Measurements from ENCODE around the gene GRAMD2A. TPM values are rescaled to one million over a fixed set of nuclear protein-coding genes. Genes with fewer than 3 reads are reported as not detected.

GRAMD2A gene
- polyA plus RNA-seq, 1 experiment: 0.30 TPM

DNA sequence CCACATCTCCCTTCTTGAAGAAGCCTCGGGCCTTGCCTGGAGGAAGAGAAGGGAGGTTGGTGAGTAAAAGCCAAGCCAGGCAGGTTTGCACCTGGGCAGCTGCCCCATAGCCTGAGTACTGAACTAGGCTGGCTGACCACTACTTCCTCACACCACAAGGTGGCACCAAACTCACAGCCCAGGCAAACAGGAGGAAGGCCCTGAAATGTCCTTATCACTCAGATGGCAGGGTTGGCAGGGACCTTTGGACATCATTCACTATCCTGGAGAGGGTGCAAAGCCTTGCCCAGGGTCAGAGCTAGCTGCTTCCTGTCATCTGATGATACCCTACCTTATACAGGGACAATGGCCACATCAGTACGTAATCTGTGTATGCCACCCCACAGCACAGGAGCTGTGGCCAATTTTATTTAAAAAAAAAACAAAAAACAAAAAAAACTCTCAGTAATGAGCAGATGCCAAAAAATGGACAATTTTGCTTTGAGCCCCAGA, 2.2 kb upstream of the GRAMD2A start:
- peak overlapping the region; percentile 3 for H3K27ac ChIP-seq (ENCODE audit: low read depth, low read length)
- no peaks in the 10 kb centered on the region for H3K27me3 ChIP-seq (ENCODE audit: control insufficient read depth, insufficient read depth, low read length)
- peak; percentile 47 for DNase-seq (ENCODE audit: low read depth, low spot score)
- no peak overlapping the region for H3K4me3 ChIP-seq (ENCODE audit: low read depth, low read length)
- no peaks in the 10 kb centered on the region; the same call in 1 of the 2 replicates for H3K9me3 ChIP-seq (ENCODE audit: control insufficient read depth, insufficient read depth, low read length)
- TF ChIP-seq CTCF (IDR thresholded peaks at IDR 0.05; ENCODE audit: low read depth, low read length): peak; percentile 96
- POLR2A ChIA-PET: interaction anchor here (1.0 to 2.9 kb wide), 2 partner anchors 27 to 30 kb away, joined by 3 to 8 read pairs; partner anchors contain the start of gene PKM
- CTCF ChIA-PET: interaction anchor here (0.5 to 3.9 kb wide), 10 partner anchors 9 to 1459 kb away, joined by 3 to 13 read pairs (median 4); no protein-coding TSS in a partner anchor

DNA sequence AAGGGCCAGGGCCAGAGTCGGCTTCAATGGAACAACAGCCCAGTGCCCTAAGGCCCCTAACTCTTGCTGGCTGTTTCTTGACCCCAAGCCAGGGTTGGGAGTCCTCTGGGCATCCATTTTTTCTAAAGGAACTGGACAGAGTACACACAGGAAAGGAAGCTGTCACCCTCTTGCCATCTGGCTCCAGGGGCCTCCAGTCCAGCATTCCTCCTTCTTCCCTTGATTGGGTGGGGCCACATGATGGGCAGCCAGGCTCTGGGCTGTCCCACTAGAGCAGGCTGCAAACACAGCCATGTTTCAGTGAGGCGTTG, 1.6 kb upstream of the GRAMD2A start:
- no peaks in the 10 kb centered on the region for H3K27me3 ChIP-seq (ENCODE audit: control insufficient read depth, insufficient read depth, low read length)
- POLR2A ChIA-PET: interaction anchor here (0.8 to 2.9 kb wide), 3 partner anchors 27 to 38 kb away, joined by 3 to 8 read pairs (median 3); partner anchors contain the start of gene PKM
- no peaks in the 10 kb centered on the region; the same call in 1 of the 2 replicates for H3K9me3 ChIP-seq (ENCODE audit: control insufficient read depth, insufficient read depth, low read length)
- no peak for TF ChIP-seq CTCF (IDR thresholded peaks at IDR 0.05; ENCODE audit: low read depth, low read length)
- DNase-seq (ENCODE audit: low read depth, low spot score): no peak
- CTCF ChIA-PET: interaction anchor here (1.2 to 3.9 kb wide), 6 partner anchors 17 to 86 kb away, joined by 3 to 13 read pairs (median 4); no protein-coding TSS in a partner anchor
- no peak overlapping the region for H3K4me3 ChIP-seq (ENCODE audit: low read depth, low read length)
- no peak overlapping the region for H3K27ac ChIP-seq (ENCODE audit: low read depth, low read length)

DNA sequence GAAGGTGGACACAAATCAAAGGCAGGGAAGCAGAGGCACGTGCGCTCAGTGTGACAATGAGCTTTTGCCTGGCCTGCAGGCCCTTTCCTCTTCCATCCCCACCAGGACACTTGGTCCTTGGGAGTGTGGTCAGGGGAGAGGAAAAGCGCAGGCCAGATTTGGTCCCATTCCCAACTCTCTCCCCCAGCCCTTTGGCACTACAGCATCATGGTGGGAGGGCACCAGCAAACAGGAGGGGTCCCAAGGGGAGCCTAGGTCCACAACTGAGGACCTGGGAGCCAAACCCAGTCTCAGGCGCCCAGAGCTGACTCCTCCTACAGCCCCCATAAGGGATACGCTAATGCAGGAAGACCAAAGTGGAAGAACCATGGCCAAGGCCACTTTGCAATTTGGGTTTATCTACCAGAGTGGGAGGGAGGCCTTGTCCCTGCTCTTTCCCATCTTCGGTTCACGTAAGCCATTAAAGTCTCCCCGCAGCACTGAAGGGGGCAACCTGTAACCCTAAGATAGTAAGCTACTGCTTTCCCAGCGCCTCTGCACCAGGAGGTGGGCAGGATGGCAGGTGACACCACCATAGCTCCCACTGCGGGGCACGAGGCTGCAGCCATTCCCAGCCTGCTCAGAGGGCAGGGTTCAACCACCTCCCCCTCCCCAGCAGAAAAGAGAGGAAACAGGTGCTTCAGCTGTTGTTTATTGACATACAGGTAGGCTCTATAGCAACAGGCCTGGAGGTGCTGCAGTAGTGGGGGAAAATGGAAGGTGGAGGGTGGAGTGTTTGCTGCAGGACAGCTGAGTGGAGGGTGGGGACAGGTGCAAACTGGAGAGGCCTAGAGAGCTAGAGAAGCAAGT, 993 bp upstream of the GRAMD2A start:
- no peak overlapping the region for H3K4me3 ChIP-seq (ENCODE audit: low read depth, low read length)
- ChIA-PET CTCF (interaction anchor here (1.2 to 3.9 kb wide), 4 partner anchors 19 to 39 kb away, joined by 3 to 13 read pairs (median 6); partner anchors contain the start of gene PKM), POLR2A (interaction anchor here (0.8 to 1.4 kb wide), 2 partner anchors 32 to 38 kb away, joined by 3 to 5 read pairs; no protein-coding TSS in a partner anchor)
- no peak for TF ChIP-seq CTCF (IDR thresholded peaks at IDR 0.05; ENCODE audit: low read depth, low read length)
- no peaks in the 10 kb centered on the region; the same call in 1 of the 2 replicates for H3K9me3 ChIP-seq (ENCODE audit: control insufficient read depth, insufficient read depth, low read length)
- H3K27me3 ChIP-seq (ENCODE audit: control insufficient read depth, insufficient read depth, low read length): no peaks in the 10 kb centered on the region
- no peak for DNase-seq (ENCODE audit: low read depth, low spot score)
- H3K27ac ChIP-seq (ENCODE audit: low read depth, low read length): peak overlapping the region; percentile 21

- TF ChIP-seq CTCF (IDR thresholded peaks at IDR 0.05; ENCODE audit: low read depth, low read length): no peak
- Histone ChIP-seq H3K27ac (ENCODE audit: low read depth, low read length) (no peak overlapping the region), H3K4me3 (ENCODE audit: low read depth, low read length) (peak overlapping the region; percentile 32; the same call in 1 of the 2 replicates), H3K9me3 (ENCODE audit: control insufficient read depth, insufficient read depth, low read length) (no peaks in the 10 kb centered on the region; the same call in 1 of the 2 replicates), H3K27me3 (ENCODE audit: control insufficient read depth, insufficient read depth, low read length) (no peaks in the 10 kb centered on the region)
- ChIA-PET CTCF (interaction anchor here (0.6 to 2.1 kb wide), 2 partner anchors 29 to 34 kb away, joined by 4 to 7 read pairs; partner anchors contain the start of gene PKM), POLR2A (interaction anchor here (0.6 to 1.6 kb wide), 2 partner anchors 30 to 334 kb away, joined by 3 to 4 read pairs; no protein-coding TSS in a partner anchor)
- no peak for DNase-seq (ENCODE audit: low read depth, low spot score)
Measured at GRCh38 chr15:72197041-72197459, 537 bp downstream of the GRAMD2A start.
